HG03378 (cell line): ENCODE measurements around the gene GUK1.

Source experiments
- ATAC-seq: cut with Tn5 transposase; IDR thresholded peaks from one replicate; pipeline ENCODE4 v1.9.1; 2021; ENCODE audit warnings: mild to moderate bottlenecking, moderate library complexity; ENCODE audit not compliant: unreplicated experiment

GUK1 gene, protein sequence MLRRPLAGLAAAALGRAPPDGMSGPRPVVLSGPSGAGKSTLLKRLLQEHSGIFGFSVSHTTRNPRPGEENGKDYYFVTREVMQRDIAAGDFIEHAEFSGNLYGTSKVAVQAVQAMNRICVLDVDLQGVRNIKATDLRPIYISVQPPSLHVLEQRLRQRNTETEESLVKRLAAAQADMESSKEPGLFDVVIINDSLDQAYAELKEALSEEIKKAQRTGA

DNA sequence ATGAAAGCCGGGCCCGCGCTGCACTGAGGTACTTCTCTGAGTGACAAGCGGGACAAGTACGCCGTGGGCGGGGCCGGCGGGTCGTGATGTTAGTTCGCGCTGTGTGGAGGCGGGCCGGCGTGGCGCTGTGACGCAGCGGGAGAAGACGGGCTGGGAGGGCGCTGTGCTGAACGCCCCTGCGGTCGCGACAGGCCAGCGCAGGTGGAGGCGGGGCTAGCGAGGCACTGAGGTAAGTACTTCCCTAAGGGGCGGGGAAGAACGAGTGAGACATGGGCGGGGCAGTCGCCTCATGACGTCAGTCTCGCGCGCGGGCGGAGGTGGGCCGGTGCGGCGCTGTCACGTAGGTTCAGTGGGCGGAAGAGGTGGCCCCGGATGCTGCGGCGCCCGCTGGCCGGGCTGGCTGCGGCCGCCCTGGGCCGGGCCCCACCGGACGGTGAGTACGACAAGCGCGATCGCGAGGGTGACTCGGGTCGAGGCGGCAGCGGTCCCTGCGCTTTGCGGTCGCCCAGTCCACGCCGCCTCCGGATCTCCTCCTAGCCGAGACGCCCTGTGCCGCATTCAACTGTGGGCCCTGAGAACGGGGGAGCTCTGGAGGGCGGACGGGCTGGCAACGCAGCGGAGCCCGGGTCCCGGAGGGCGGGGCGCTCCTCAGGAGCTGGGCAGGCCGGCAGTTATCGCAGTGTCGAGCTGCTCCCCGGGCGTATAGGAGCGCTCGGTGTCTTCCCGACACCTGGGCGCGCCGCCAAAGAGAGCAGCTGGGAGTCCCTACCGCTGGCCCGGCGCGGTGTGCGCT, at the start of gene GUK1:
Gene GUK1, plus strand, starts transcription at position 349 of the 793 bp plus-strand sequence. Its CDS starts 24 bp downstream, at position 373.
- peak; percentile 86 for ATAC-seq

DNA sequence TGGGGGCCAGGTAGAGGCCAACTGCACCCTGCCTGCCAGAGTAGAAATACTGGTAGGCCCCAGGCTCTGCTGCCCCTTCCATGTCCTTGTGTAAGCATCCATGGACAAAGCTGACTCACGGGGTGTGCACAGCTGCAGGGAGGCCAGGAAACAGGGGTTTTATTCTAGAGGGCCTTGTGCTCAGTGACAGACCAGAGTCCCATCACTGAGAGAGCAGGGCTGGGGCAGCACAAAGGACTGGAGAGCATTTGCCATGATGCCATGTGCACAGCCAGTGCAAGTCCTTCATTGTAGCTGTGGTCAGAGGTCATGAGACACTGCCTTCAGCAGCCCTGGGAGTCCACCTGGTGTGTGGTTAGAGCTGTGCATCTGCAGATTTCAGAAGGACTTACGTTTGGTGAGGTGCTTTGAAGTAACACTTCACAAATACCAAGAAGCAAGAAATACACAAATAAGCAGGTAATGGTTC, 49.4 kb upstream of the GUK1 start:
- no peak for ATAC-seq

DNA sequence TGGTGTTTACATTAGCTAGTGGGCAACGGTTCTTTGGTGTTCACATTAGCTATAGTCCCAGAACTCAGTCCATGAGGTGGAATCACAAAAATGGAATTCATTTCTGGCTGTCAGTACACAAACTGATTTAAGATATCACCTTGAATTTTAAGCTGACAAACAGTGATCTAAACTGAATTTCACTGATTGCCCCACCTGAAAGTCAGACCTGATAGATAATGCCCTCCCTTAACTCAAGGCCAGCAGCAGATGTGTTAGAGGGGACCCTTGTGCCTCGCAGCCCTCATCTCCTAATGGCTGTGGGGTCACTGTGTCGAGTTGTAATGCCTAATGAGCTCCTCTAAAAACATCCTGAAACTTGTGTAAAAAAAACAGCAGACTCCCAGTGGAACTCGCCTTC, 49.0 kb upstream of the GUK1 start:
- ATAC-seq = no peak

DNA sequence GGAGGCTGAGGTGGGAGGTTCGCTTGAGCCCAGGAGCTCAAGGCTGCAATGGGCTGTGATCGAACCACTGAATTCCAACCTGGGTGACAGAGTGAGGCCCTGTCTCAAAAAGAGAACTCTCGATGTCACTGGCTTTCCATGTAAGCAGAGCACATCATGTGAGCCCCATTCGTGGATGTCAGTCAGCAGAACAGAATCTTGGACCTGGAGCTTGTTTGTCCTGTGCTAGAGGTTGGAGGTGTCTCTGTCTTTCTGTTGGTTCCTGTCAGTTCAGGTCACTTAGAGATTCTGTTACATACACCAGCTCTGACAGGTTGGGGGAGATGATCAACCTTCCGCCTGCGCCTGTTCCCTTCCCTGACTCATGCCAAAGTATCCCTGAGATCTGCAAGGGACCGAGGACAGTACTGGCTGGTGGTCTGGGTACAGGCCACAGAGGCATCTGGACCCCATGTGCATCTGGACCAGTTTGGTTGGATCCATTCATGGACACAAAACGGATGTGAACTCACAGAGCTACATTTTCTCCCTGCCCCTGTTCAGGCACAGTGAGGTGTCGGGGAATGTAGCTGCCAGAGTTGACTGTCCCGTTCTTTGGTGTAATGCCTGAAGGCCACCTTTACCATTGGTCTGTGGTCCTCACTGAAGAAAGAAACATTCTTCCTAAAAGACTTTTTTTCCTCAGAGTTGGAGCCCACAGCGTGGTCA, 47.6 kb upstream of the GUK1 start:
- ATAC-seq = no peak

DNA sequence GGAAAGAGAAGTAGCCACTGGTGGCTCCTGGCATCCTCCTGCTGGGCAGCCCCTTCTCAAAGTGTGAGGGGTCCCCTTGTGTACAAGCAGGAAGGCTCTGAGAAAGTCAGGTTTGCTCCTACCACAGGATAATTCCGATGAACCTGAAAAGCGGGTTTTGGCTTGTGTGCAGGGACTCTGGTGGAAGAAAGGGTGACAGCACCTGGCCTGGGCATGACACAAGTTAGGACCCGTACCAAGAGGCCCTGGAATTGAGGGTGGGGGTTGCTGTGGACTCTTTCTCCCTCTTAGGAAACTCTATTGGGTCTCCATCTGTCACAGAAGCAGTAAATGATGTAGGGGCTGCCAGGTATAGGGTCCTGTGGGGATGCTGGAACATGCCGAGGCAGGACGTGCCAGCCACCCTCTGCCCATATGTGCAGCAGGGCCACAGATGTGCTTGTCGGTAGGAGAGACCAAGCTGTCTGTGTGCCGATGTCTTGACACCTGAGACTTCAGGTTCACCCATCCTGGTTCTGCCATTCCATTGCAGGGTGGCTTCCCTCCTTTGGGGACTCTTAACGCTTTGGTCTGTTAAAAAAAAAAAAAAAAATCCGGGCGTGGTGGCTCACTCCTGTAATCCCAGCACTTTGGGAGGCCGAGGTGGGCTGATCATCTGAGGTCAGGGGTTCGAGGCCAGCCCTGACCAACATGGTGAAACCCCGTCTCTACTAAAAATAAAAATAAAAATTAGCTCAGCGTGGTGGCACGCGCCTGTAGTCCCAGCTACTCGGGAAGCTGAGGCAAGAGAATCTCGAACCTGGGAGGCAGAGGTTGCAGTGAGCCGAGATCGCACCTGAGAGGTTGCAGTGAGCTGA, 46.8 kb upstream of the GUK1 start:
- no peak for ATAC-seq

DNA sequence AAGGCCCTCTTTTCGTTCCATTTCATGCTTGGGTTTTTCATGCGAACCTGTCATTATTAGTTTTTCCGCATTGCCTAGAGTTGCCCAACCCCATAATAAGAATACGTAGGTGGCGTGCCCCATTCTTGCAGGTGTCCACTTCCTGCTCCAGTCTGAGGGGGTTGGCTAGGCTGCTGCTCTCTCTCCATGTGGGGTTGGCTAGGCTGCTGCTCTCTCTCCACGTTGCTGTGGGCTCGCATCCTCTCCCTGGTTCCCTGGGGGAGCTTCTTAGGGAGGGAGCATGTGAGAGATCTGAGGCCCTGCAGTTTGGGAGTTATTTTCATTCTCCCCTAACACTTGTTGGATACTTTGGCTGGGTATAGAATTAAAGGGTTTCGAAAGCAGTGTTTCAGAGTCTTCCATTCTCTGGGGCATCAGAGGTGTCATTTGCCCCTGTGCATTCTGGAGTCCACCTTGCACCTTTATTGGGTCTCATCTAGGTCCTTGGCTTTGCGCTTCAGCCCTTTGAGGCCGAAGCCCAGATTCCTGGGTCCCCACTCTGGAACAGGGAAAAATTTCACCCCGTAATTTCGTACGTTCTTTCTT, 45.6 kb upstream of the GUK1 start:
- no peak for ATAC-seq

DNA sequence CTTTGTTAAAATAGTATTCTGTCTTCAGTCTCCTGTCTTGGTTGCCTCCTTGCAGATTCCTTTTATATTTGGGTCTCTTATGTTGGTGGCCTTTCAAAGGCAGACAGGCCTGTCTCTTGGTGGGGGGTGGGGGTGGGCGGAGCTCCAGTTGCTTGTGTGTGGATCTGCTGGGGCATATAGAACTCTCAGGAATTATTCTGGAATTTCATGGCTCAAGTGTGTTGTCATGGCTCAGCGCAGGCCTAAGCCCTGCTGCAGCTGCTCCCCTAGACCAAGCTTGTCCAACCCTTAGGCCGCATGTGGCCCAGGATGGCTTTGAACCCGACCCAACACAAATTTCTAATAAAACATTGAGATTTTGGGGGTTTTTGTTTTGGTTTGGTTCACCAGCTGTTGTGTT, 44.9 kb upstream of the GUK1 start:
- ATAC-seq = no peak

DNA sequence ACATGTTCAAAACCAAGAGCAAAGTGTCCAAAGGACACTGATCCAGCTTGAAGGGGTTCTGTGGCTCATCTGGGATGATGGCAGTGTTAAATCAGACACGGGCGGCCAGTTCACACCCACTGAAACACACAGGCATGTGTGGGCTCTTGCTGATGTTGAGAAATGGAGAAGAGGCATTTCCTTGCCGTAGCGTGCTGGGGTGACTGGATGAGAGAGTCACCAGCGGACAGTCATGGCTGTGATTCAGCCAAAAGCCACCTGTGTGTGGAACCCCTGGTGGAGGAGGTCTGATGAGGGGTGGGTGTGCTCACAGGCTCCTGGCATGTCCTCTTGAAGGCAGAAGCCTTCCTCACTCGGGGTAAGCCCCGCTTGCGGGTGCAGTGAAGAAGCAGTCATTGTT, 44.1 kb upstream of the GUK1 start:
- ATAC-seq = no peak

DNA sequence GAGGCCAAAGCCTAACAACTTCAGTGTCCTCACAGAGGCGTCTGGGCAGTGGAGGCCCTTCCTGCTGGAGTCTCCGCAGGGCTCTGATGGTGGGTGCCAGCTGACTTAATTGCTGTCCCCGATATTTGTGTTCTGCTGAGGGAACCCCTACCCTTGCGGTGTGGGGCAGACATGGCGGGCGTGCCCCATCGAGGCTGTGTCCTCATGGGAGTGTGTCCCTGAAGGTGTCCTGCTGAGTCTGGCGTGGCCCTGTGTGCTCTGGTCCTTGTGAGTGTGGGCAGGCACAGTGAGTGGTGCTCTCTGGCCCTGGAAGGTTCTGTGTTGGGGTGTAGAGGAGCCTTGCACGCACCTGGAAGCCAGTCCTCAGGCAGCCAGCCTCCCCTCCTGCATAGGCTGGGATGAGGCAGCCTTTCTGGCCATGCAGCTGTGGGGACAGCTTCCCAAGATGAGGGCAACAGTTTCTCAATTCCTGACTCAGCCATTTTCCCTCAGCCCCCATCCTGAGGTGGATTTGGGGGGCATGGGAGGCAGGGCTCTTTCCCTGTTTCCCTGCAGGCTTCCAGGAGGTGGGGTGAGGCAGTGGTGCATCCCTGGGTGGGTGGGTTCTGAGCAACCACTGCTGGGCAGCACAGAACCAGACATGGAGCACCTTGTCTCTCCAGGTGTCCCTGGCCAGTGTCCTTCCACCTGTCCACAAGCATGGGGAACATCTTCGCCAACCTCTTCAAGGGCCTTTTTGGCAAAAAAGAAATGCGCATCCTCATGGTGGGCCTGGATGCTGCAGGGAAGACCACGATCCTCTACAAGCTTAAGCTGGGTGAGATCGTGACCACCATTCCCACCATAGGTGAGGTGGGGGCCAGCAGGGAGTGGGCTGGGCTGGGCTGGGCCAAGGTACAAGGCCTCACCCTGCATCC, 43.4 kb upstream of the GUK1 start:
- no peak for ATAC-seq

DNA sequence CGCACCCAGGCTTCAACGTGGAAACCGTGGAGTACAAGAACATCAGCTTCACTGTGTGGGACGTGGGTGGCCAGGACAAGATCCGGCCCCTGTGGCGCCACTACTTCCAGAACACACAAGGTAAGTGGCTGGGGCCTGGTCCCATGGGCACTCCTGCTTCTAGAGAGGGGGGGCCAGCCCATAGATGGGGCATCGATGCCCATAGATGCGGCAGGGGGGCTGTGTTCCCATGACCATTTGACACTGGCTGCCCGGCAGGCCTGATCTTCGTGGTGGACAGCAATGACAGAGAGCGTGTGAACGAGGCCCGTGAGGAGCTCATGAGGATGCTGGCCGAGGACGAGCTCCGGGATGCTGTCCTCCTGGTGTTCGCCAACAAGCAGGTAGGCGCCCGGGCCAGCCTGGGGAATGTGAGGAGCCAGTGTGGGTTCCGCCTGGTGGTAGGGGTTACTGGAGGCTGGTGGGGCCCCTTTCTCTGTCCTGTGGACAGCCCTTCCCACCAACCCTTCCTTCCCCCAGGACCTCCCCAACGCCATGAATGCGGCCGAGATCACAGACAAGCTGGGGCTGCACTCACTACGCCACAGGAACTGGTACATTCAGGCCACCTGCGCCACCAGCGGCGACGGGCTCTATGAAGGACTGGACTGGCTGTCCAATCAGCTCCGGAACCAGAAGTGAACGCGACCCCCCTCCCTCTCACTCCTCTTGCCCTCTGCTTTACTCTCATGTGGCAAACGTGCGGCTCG, 42.6 kb upstream of the GUK1 start:
- no peak for ATAC-seq

DNA sequence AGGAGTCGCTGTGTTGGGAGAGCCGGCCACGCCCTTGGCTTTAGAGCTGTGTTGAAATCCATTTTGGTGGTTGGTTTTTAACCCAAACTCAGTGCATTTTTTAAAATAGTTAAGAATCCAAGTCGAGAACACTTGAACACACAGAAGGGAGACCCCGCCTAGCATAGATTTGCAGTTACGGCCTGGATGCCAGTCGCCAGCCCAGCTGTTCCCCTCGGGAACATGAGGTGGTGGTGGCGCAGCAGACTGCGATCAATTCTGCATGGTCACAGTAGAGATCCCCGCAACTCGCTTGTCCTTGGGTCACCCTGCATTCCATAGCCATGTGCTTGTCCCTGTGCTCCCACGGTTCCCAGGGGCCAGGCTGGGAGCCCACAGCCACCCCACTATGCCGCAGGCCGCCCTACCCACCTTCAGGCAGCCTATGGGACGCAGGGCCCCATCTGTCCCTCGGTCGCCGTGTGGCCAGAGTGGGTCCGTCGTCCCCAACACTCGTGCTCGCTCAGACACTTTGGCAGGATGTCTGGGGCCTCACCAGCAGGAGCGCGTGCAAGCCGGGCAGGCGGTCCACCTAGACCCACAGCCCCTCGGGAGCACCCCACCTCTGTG, 41.7 kb upstream of the GUK1 start:
- no peak for ATAC-seq

DNA sequence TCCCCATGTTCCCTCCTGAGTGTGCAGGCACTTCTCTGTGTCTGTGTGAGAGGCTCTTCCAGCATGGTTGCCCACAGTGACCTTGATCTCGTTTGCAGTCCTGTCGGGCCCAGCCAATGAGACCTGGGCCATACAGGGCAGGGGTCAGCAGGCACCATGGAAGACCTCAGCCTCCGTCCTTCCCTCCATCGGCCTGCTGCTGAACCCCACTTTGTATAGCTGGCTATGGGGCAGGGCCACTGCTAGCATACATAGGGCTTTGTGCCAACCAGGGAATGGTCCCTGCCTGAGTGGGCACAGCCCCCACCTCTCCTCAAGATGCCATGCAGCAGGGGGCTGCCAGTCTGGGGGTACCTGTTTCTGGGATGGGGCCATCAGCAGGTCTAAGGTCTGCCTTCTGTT, 40.7 kb upstream of the GUK1 start:
- ATAC-seq = no peak

DNA sequence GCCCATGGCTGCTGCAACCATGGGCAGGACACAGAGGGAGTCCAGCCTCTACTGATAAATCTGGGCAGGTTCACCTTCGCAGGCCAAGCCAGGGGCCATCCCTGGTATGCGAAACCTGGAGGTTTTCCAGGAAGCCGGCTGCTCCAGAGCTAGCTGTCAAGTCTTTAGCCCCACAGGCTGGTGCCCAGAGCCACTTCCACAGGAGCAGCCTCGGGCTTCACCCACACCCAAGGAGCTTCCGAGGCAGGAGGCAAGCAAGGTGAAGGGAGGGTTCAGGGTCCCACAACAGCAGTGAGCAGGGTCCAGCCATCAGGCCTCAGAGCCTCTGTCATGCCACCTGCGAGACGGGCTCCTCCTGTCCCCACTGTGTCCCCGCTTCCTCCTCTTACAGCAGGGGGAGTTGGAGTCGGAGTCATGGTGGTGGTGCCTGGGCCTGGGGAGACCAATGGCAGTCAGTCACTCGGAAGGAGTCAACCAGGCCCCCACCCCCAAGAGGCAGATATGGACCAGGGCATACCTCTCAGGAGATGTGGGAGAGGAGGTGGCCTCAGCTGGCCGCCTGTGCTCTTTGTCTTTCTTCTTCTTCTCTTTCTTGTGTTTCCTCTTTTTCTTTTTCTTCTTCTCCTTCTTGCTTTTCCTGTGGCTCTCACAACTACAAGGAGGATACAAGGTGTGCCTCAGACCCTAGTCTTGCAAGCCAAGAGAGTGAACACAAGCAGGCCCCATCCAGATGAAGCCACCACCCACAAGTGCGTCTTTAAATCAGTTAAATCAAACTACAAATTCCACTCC, 39.1 kb upstream of the GUK1 start:
- ATAC-seq = no peak

DNA sequence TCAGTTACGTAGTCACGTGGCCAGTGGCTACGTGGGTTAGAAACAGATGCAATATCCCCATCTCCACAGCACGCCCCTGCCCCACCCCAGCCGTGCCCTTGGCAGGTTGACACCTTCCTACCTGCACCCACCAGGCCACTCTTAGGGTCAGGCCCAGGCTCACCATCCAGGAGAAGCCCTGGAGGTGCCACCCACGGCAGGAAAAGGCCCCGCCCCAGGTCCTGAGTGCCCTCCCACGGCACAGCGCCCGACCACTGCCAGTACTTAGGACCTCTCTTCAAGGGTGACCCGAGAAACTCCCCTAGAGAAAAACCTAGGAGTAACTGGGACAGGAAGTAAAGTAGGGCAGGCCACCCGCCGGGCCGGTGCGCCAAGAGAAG, 38.5 kb upstream of the GUK1 start:
- no peak for ATAC-seq

DNA sequence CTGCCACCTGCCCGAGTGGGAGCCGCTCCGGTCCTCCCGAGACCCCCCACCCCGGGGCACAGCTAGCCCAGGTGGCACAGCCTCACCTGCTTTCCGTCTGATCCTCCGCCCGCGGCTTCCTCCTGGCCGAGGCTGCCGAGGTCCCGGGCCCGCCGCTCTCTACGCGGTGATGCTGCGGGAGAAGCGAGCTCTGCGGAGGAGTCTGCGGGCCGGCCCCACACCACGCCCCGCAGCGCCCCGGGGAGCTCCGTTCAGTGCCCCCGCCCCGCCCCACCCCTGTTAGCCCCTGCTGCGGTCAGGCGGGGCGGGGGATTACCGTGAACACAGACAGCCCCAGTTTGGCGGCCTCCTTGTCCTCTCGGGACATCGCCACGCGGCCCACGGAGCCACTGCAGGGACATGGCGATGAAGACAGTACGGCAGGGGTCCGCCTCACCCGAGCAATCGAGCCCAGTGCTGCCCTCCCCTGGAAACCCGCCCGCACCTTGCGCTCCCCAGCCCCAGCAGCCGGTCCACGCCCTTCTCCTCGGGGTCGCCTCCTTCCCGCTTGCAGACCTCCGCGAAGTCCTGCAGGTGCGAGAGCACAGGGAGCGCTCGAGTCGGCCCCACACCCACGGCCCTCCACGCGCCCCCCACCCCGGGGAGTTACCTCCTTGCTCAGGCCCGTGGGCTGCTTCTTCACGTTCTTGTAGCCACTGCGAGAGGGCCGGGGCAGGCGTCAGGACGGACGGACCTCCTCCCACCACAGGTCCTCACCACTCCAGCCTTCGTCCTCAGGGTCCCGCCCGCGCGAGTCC, 37.9 kb upstream of the GUK1 start:
- ATAC-seq = peak; percentile 10

DNA sequence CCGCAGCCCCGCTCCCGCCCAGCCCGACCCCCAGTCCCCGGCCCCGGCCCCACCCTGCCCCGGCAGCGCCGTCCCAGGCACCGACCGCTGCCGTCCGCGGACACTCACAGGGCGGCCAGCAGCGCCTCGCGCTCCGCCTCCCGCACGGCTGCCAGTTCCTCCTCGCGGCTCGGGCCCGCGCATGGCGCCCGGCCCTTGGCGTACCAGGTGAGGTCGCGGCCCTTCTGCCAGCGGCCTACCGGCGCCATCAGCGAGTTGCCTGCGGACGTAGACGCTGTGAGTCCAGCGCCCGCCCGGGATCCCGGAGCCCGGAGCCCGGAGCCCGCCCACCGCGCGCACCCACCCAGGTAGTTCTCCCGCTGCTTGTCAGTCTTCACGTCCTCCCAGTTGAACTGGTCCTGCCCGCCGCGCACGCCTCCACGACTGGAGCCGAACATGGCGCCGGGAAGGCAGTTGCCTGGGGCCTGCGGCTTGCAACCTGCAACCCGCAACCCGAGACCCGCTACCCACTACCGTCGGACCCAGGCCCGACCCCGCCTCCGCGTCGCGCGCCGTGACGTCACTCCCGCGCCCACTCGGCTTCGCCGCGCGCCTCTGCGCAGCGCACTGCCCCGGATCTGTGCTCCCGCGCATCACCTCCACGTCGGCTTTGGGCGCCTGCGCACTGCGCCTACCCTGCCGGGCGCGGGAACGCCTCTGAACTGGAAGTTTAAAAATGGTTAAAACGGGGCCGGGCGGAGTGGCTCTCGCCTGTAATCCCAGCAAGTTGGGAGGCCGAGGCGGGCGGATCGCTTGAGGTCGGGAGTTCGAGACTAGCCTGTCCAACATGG, 37.1 kb upstream of the GUK1 start, which contains the start of gene C1orf35:
Gene C1orf35, minus strand, starts transcription at position 535 of the 830 bp plus-strand sequence. Its CDS starts 98 bp downstream, at position 437.
- ATAC-seq = peak; percentile 42
